OCI-LY3 (cell line): ENCODE measurements around the gene USP19.

ENCODE experiments used
- H2AFZ ChIP-seq: fragments of 200-600, 300-600 bp; shearing (Covaris generic); 2 replicates; pipeline ENCODE4 v1.6.0; 2014; ENCODE audit warnings: antibody characterized with exemption, low read depth, low read length
- H3K27ac ChIP-seq: fragments of 200-600, 300-600 bp; sonication (generic); 2 replicates; pipeline ENCODE4 v1.5.1; 2014; ENCODE audit warnings: mild to moderate bottlenecking, low read length, moderate library complexity, mixed read lengths
- H3K27me3 ChIP-seq: fragments of 200-600, 300-600 bp; sonication (generic); 2 replicates; pipeline ENCODE4 v1.6.1; 2014; ENCODE audit warnings: low read depth, low read length, mixed read lengths
- H3K36me3 ChIP-seq: fragments of 200-600, 300-600 bp; sonication (generic); replicated peaks from 2 replicates; pipeline ENCODE3; 2014; ENCODE audit warnings: low read depth, low read length, mixed read lengths
- H3K4me1 ChIP-seq: fragments of 300-600, 200-600 bp; sonication (generic); 2 replicates; pipeline ENCODE4 v1.6.1; 2014; ENCODE audit warnings: low read length, mixed read lengths
- H3K4me2 ChIP-seq: fragments of 200-600, 300-600 bp; sonication (generic); 2 replicates; pipeline ENCODE4 v1.6.1; 2014; ENCODE audit warnings: low read length, mixed read lengths
- H3K4me3 ChIP-seq: fragments of 300-600, 200-600 bp; sonication (generic); 2 replicates; pipeline ENCODE4 v1.5.1; 2014; ENCODE audit warnings: antibody characterized with exemption, mild to moderate bottlenecking, low read length, moderate library complexity
- H3K79me2 ChIP-seq: fragments of 300-600, 200-600 bp; shearing (Covaris generic); 2 replicates; pipeline ENCODE4 v1.6.1; 2014; ENCODE audit warnings: mild to moderate bottlenecking, low read length, mixed read lengths
- H3K9ac ChIP-seq: fragments of 300-600, 200-600 bp; shearing (Covaris generic); 2 replicates; pipeline ENCODE4 v1.6.0; 2014; ENCODE audit warnings: mild to moderate bottlenecking, low read length, moderate library complexity
- H3K9me3 ChIP-seq: fragments of 200-600, 300-600 bp; shearing (Covaris generic); 2 replicates; pipeline ENCODE4 v1.6.1; 2014; ENCODE audit warnings: low read length, mixed read lengths; ENCODE audit not compliant: insufficient read depth
- H4K20me1 ChIP-seq: fragments of 200-600, 300-600 bp; sonication (generic); 2 replicates; pipeline ENCODE4 v1.6.1; 2016; ENCODE audit warnings: low read length, mixed read lengths; ENCODE audit not compliant: insufficient read depth
- CTCF ChIP-seq: fragments of 200-600, 300-600 bp; sonication (generic); IDR thresholded peaks from 2 replicates; pipeline ENCODE4 v1.5.1; 2014; ENCODE audit warnings: antibody characterized with exemption, low read length, low read depth
- EZH2phosphoT487 ChIP-seq: fragments of 200-600 bp; shearing (Covaris generic); IDR thresholded peaks from 2 replicates; pipeline ENCODE4 v1.6.1; 2018; ENCODE audit warnings: antibody characterized with exemption, mixed run types, low read depth

Gene USP19

GRCh38 chr3:49120438-49121131, at the start of gene USP19:
TSS of gene USP19 (minus strand) at chr3:49120823. CDS start at chr3:49119145, 1,678 bp downstream.
- H3K9me3 ChIP-seq: no peaks in the 10 kb centered on the region
- H3K4me3 ChIP-seq: peak within 1 kb of the TSS; percentile 91
- H3K27me3 ChIP-seq: no peaks in the 10 kb centered on the region
- no peaks in the 10 kb centered on the region for H4K20me1 ChIP-seq
- TF ChIP-seq CTCF (no peak), EZH2phosphoT487 (no peak)
- peak within 1 kb of the TSS; percentile 97 for H3K4me2 ChIP-seq
- peak within 1 kb of the TSS; percentile 58; the same call in 1 of the 2 replicates for H2AFZ ChIP-seq
- peak within 1 kb of the TSS; percentile 92 for H3K9ac ChIP-seq
- peaks cover 15% of the 10 kb centered on the region for H3K4me1 ChIP-seq
- H3K36me3 ChIP-seq: peaks cover 29% of the 10 kb centered on the region
- peak within 1 kb of the TSS; percentile 81 for H3K27ac ChIP-seq
- H3K79me2 ChIP-seq: peaks cover 19% of the 10 kb centered on the region

- Histone ChIP-seq H3K9ac (peak overlapping the region; percentile 92; the same call in 1 of the 2 replicates), H4K20me1 (peaks cover 13% of the 10 kb centered on the region), H3K4me2 (peak overlapping the region; percentile 83), H3K79me2 (peaks cover 40% of the 10 kb centered on the region), H2AFZ (peak overlapping the region; percentile 97), H3K4me1 (peaks cover 26% of the 10 kb centered on the region), H3K4me3 (peak overlapping the region; percentile 94), H3K9me3 (no peaks in the 10 kb centered on the region), H3K27me3 (no peaks in the 10 kb centered on the region), H3K36me3 (peaks cover 34% of the 10 kb centered on the region), H3K27ac (peak overlapping the region; percentile 29)
- no peak for TF ChIP-seq EZH2phosphoT487
- TF ChIP-seq CTCF: no peak
These were observed 46.3 kb upstream of the USP19 start for GRCh38 chr3:49166752-49167556.

- H3K27ac ChIP-seq: peak within 1 kb of the TSS; percentile 36
- peaks cover 13% of the 10 kb centered on the region for H4K20me1 ChIP-seq
- peaks cover 23% of the 10 kb centered on the region for H3K4me1 ChIP-seq
- H3K27me3 ChIP-seq: no peaks in the 10 kb centered on the region
- H3K79me2 ChIP-seq: peaks cover 40% of the 10 kb centered on the region
- H2AFZ ChIP-seq: peak within 1 kb of the TSS; percentile 97
- H3K9me3 ChIP-seq: no peaks in the 10 kb centered on the region
- peaks cover 41% of the 10 kb centered on the region for H3K36me3 ChIP-seq
- H3K4me3 ChIP-seq: peak within 1 kb of the TSS; percentile 94
- peak within 1 kb of the TSS; percentile 93 for H3K4me2 ChIP-seq
- TF ChIP-seq EZH2phosphoT487 (no peak), CTCF (no peak)
- H3K9ac ChIP-seq: peak within 1 kb of the TSS; percentile 92
These were observed 45.4 kb upstream of the USP19 start, which contains the start of gene CCDC71 for GRCh38 chr3:49165771-49166751. TSS of gene CCDC71 (minus strand) at chr3:49166331. CDS start at chr3:49164208, 2,123 bp downstream.
